HepG2 (cell line): ENCODE measurements around the gene RAB30. TPM values are rescaled to one million over a fixed set of nuclear protein-coding genes. Genes with fewer than 3 reads are reported as not detected.

ENCODE experiments used
- ATAC-seq: fragments of 200-7000 bp; cut with Tn5 transposase; 3 replicates; pipeline ENCODE4 v1.9.1; 2020; ENCODE audit warnings: mild to moderate bottlenecking, moderate library complexity
- BruUV-seq: library from RNA; stranded (reverse); fragments of 400-500 nt; replicated peaks from 2 replicates; lab custom pipeline; 2021; lab: Mats Ljungman, UMichigan
- CTCF ChIA-PET: fragments of 300-600 bp; formaldehyde crosslinking; extraction: SDS; loops from one replicate; lab custom pipeline; 2021; ENCODE audit warnings: low total read pairs, inconsistent platforms, low intra/inter-chr PET ratio; lab: Yijun Ruan, JAX
- POLR2A ChIA-PET: fragments of 350-600 bp; sonication (Branson Sonifier 250); formaldehyde crosslinking; loops from one replicate; lab custom pipeline; 2020; ENCODE audit warnings: antibody characterized with exemption, inconsistent platforms; lab: Yijun Ruan, JAX
- DNase-seq: peaks from one replicate; pipeline ENCODE4 v3.0.0-alpha.2; 2015; ENCODE audit warnings: low spot score
- FAIRE-seq: peaks from 3 replicates; lab custom pipeline; 2011; peaks lifted over from hg19 to GRCh38; lab: Jason Lieb, UNC
- H2AFZ ChIP-seq: one replicate; pipeline ENCODE4 v1.6.1; 2011; ENCODE audit warnings: low read length, inconsistent platforms
- H3K27ac ChIP-seq: fragments of 300-600 bp; 3 replicates; pipeline ENCODE4 v1.8.0; 2011; ENCODE audit warnings: mixed run types, mild to moderate bottlenecking, mixed read lengths, low read length, inconsistent platforms; ENCODE audit not compliant: insufficient read depth; ENCODE audit errors: extremely low read length
- H3K27me3 ChIP-seq, 2 experiments: fragments of 200-600 bp in 1 of 2; 2 replicates in 1 of 2; 3 replicates in 1 of 2; pipeline versions ENCODE4 v1.6.0 to v1.8.0; 2011; ENCODE audit warnings: low read length in 2 of 2, mild to moderate bottlenecking in 2 of 2, moderate library complexity in 2 of 2, inconsistent platforms in 1 of 2; ENCODE audit not compliant: insufficient read depth in 2 of 2, control insufficient read depth in 1 of 2
- H3K36me3 ChIP-seq, 2 experiments: fragments of 200-600 bp in 1 of 2; replicated peaks in 1 of 2; 2 replicates in 1 of 2; 3 replicates in 1 of 2; pipeline versions ENCODE4 v1.5.1 to v1.8.0; 2011; ENCODE audit warnings: low read length in 2 of 2, inconsistent platforms in 1 of 2; ENCODE audit not compliant: insufficient read depth in 2 of 2, control insufficient read depth in 1 of 2
- H3K4me1 ChIP-seq: 2 replicates; pipeline ENCODE4 v1.5.1; 2012; ENCODE audit warnings: low read length, inconsistent platforms; ENCODE audit not compliant: insufficient read depth
- H3K4me2 ChIP-seq: 2 replicates; pipeline ENCODE4 v1.6.0; 2011; ENCODE audit warnings: low read depth, low read length, inconsistent platforms
- H3K4me3 ChIP-seq, 3 experiments: fragments of 200-600 bp in 1 of 3; sonication (generic), shearing (Covaris generic) in 1 of 3; replicated peaks in 1 of 3; 2 replicates each; pipeline ENCODE4 v1.5.1; 2011 to 2016; ENCODE audit warnings: low read length in 3 of 3, inconsistent platforms in 2 of 3, low read depth in 2 of 3, mild to moderate bottlenecking in 2 of 3, control low read depth in 1 of 3, mixed read lengths in 1 of 3; ENCODE audit not compliant: insufficient read depth in 1 of 3
- H3K79me2 ChIP-seq: one replicate; pipeline ENCODE4 v1.6.1; 2011; ENCODE audit warnings: low read length, inconsistent platforms; ENCODE audit not compliant: insufficient read depth
- H3K9ac ChIP-seq: 2 replicates; pipeline ENCODE4 v1.6.0; 2011; ENCODE audit warnings: mild to moderate bottlenecking, low read depth, low read length, inconsistent platforms; ENCODE audit not compliant: insufficient read depth
- H3K9me3 ChIP-seq: 2 replicates; pipeline ENCODE4 v1.5.1; 2012; ENCODE audit warnings: mild to moderate bottlenecking, low read length
- H4K20me1 ChIP-seq: 2 replicates; pipeline ENCODE4 v1.6.0; 2011; ENCODE audit warnings: inconsistent platforms, mild to moderate bottlenecking, low read length, moderate library complexity; ENCODE audit not compliant: insufficient read depth
- ATF4 ChIP-seq, 2 experiments: fragments of 450-650 bp in 1 of 2; sonication (generic) in 1 of 2; formaldehyde crosslinking; IDR thresholded peaks; 2 replicates each; pipeline versions ENCODE4 v1.5.0 to v1.8.0; 2020 to 2022; ENCODE audit warnings: mild to moderate bottlenecking in 1 of 2, missing genetic modification reagents in 1 of 2
- BCLAF1 ChIP-seq: fragments of 450-650 bp; IDR thresholded peaks from 2 replicates; pipeline ENCODE4 v1.6.1; 2017; ENCODE audit warnings: mild to moderate bottlenecking
- GABPB1 ChIP-seq: IDR thresholded peaks from 2 replicates; pipeline ENCODE4 v1.6.1; 2016; ENCODE audit warnings: mild to moderate bottlenecking, missing genetic modification reagents, moderate library complexity, missing compliant biosample characterization
- HNF4A ChIP-seq: sonication (generic); formaldehyde crosslinking; IDR thresholded peaks from 2 replicates; pipeline ENCODE4 v1.4.0; 2020; ENCODE audit warnings: missing genetic modification reagents
- MBNL3 ChIP-seq: fragments of 250-450 bp; sonication (Bioruptor Pico); conservative IDR thresholded peaks from 2 replicates; pipeline ENCODE4 v1.8.0; 2022; ENCODE audit warnings: mild to moderate bottlenecking, inconsistent platforms
- NR2F6 ChIP-seq, 2 experiments: IDR thresholded peaks; 2 replicates each; pipeline ENCODE4 v1.6.1; 2016; ENCODE audit warnings: antibody characterized with exemption in 1 of 2, mild to moderate bottlenecking in 1 of 2
- RARA ChIP-seq: IDR thresholded peaks from 2 replicates; pipeline ENCODE4 v1.6.1; 2016; ENCODE audit warnings: missing genetic modification reagents, missing compliant biosample characterization
- ZNF7 ChIP-seq: IDR thresholded peaks from 2 replicates; pipeline ENCODE4 v1.6.1; 2016; ENCODE audit warnings: missing biosample characterization, missing genetic modification reagents
- ZSCAN25 ChIP-seq: sonication (generic); formaldehyde crosslinking; IDR thresholded peaks from 2 replicates; pipeline ENCODE4 v1.8.0; 2022; ENCODE audit warnings: mild to moderate bottlenecking, missing genetic modification reagents
- WGBS: methylation state at CpG from one replicate; pipeline ENCODE4 v1.1.6; 2017; ENCODE audit warnings: low lambda C conversion rate; 5-methylcytosine and 5-hydroxymethylcytosine counted together
- in situ Hi-C: cut with HindIII; loops from 2 replicates; pipeline ENCODE4 v1.10.0; 2017; ENCODE audit warnings: low pct_unique_long_range_greater_than_20kb; ENCODE audit not compliant: extremely low pct_ligation_motif_present
- intact Hi-C: fragments of 100-400 bp; cut with micrococcal nuclease; formaldehyde crosslinking; loops from one replicate; pipeline ENCODE4 v1.10.0; 2022; ENCODE audit not compliant: unreplicated experiment
- polyA plus RNA-seq, 8 experiments: library from polyadenylated mRNA; depleted of rRNA in 3 of 8; stranded (reverse) in 7 of 8; unstranded in 1 of 8; fragments of >200 nt; fragmentation: Illumina TruSeq in 4 of 8; extraction: Trizol in 4 of 8; gene quantifications; 2 replicates each; pipeline versions ENCODE4 v1.2.1 to v1.2.3, GENCODE V29; 2011 to 2016; ENCODE audit warnings: low read depth in 4 of 8, missing spikeins in 1 of 8, mixed read lengths in 1 of 8; ENCODE audit not compliant: insufficient read depth in 1 of 8
- total RNA-seq, 5 experiments: library from RNA; depleted of rRNA; stranded (reverse); fragments of >200 nt; fragmentation: Illumina TruSeq; extraction: Trizol; gene quantifications; 2 replicates each; pipeline ENCODE4 v1.2.3, GENCODE V29; 2016; ENCODE audit warnings: low read depth in 1 of 5
- TF ChIP-seq, protein P1 (sequence below): sonication (generic); formaldehyde crosslinking; IDR thresholded peaks from 2 replicates; pipeline ENCODE4 v1.5.0; 2020; ENCODE audit warnings: missing genetic modification reagents
- TF ChIP-seq, protein P2 (sequence below): sonication (generic); formaldehyde crosslinking; conservative IDR thresholded peaks from 2 replicates; pipeline ENCODE4 v1.8.1; 2023; ENCODE audit warnings: missing genetic modification reagents
- TF ChIP-seq, protein P3 (sequence below): sonication (generic); formaldehyde crosslinking; IDR thresholded peaks from 2 replicates; pipeline ENCODE4 v1.4.0; 2020; ENCODE audit warnings: mild to moderate bottlenecking, missing genetic modification reagents, borderline replicate concordance

The RAB30 gene
- total and polyA plus RNA-seq, 2 of the 13 experiments (the other 11 are each of a cell fraction or from before 2014, with no cell fraction given) = 3.7 to 5.0 TPM

DNA sequence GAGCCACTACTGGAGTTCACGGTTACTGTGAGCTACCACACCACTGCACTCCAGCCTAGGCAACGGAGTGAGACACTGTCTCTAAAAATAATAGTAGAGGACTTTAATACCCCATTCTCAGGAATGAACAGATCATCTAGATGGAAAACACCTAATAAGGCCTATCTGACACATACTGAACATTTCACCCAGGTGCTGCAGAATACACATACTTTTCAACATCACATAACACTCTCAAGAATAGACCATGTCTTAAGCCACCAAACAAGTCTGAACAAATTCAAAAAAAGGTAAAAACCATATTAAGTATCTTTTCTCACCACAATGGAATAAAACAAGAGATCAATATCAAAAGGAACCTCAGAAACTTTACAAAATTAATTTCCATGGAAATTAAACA lies 132.2 kb downstream of the RAB30 start (continued):
- no peak for TF ChIP-seq BCLAF1
- no peak for TF ChIP-seq GABPB1
- TF ChIP-seq ZSCAN25 (CRISPR knock-in tag) = no peak
- no peak for TF ChIP-seq ATF4 (CRISPR knock-in tag; IDR thresholded peaks at IDR 0.05)
- TF ChIP-seq, protein P1, sequence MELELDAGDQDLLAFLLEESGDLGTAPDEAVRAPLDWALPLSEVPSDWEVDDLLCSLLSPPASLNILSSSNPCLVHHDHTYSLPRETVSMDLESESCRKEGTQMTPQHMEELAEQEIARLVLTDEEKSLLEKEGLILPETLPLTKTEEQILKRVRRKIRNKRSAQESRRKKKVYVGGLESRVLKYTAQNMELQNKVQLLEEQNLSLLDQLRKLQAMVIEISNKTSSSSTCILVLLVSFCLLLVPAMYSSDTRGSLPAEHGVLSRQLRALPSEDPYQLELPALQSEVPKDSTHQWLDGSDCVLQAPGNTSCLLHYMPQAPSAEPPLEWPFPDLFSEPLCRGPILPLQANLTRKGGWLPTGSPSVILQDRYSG (CRISPR knock-in tag) = no peak
- TF ChIP-seq, all 625 proteins: peak for 0

- intact Hi-C loops (no loop called here), in situ Hi-C loops (no loop called here)
- 96% methylated on average over 2 of the region's 2 CpGs for WGBS
- Histone ChIP-seq H3K4me2 (no peak overlapping the region), H3K9ac (no peak overlapping the region), H3K36me3 (peaks cover 0 to 11% of the 10 kb centered on the region in 2 experiments; a peak in 1 of 5 replicates), H3K9me3 (no peaks in the 10 kb centered on the region), H3K27ac (no peak overlapping the region), H2AFZ (no peak overlapping the region), H3K4me1 (peaks cover 11% of the 10 kb centered on the region), H3K4me3 (no peak overlapping the region), H3K79me2 (no peaks in the 10 kb centered on the region), H3K27me3 (no peaks in the 10 kb centered on the region), H4K20me1 (no peaks in the 10 kb centered on the region)
- ChIA-PET CTCF (no interaction called here), POLR2A (no interaction called here)
- ATAC-seq (peak; percentile 71), DNase-seq (peak; percentile 8), FAIRE-seq (no peak)
- BruUV-seq = no TSS peak
- TF ChIP-seq, protein P2, sequence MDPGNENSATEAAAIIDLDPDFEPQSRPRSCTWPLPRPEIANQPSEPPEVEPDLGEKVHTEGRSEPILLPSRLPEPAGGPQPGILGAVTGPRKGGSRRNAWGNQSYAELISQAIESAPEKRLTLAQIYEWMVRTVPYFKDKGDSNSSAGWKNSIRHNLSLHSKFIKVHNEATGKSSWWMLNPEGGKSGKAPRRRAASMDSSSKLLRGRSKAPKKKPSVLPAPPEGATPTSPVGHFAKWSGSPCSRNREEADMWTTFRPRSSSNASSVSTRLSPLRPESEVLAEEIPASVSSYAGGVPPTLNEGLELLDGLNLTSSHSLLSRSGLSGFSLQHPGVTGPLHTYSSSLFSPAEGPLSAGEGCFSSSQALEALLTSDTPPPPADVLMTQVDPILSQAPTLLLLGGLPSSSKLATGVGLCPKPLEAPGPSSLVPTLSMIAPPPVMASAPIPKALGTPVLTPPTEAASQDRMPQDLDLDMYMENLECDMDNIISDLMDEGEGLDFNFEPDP (CRISPR knock-in tag) = no peak
- TF ChIP-seq ZNF7 (CRISPR knock-in tag) (peak; percentile 84), NR2F6 (IDR thresholded peaks at IDR 0.05) (peak; percentile 29; the same call in 1 of the 2 replicates), NR2F6 (CRISPR knock-in tag; IDR thresholded peaks at IDR 0.05) (0 out of 2 replicates have a peak, but pooled peaks have one; percentile 18), HNF4A (CRISPR knock-in tag) (peak; percentile 22; the same call in 1 of the 2 replicates), MBNL3 (no peak), RARA (CRISPR knock-in tag) (0 out of 2 replicates have a peak, but pooled peaks have one; percentile 37)
- TF ChIP-seq, protein P3, sequence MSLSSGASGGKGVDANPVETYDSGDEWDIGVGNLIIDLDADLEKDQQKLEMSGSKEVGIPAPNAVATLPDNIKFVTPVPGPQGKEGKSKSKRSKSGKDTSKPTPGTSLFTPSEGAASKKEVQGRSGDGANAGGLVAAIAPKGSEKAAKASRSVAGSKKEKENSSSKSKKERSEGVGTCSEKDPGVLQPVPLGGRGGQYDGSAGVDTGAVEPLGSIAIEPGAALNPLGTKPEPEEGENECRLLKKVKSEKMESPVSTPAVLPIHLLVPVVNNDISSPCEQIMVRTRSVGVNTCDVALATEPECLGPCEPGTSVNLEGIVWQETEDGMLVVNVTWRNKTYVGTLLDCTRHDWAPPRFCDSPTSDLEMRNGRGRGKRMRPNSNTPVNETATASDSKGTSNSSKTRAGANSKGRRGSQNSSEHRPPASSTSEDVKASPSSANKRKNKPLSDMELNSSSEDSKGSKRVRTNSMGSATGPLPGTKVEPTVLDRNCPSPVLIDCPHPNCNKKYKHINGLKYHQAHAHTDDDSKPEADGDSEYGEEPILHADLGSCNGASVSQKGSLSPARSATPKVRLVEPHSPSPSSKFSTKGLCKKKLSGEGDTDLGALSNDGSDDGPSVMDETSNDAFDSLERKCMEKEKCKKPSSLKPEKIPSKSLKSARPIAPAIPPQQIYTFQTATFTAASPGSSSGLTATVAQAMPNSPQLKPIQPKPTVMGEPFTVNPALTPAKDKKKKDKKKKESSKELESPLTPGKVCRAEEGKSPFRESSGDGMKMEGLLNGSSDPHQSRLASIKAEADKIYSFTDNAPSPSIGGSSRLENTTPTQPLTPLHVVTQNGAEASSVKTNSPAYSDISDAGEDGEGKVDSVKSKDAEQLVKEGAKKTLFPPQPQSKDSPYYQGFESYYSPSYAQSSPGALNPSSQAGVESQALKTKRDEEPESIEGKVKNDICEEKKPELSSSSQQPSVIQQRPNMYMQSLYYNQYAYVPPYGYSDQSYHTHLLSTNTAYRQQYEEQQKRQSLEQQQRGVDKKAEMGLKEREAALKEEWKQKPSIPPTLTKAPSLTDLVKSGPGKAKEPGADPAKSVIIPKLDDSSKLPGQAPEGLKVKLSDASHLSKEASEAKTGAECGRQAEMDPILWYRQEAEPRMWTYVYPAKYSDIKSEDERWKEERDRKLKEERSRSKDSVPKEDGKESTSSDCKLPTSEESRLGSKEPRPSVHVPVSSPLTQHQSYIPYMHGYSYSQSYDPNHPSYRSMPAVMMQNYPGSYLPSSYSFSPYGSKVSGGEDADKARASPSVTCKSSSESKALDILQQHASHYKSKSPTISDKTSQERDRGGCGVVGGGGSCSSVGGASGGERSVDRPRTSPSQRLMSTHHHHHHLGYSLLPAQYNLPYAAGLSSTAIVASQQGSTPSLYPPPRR = no peak
Measured at GRCh38 chr11:82937554-82937953, 134.1 kb downstream of the RAB30 start.
